ENCODE results near the gene STXBP6. TPM values are rescaled to one million over a fixed set of nuclear protein-coding genes. Genes with fewer than 3 reads are reported as not detected.

STXBP6 gene
- total RNA-seq, 1 experiment from 2014 or later = 5.3 TPM

GRCh38 chr14:25055005-25055404, 5.1 kb upstream of the STXBP6 start:
- no peak overlapping the region for H3K4me3 ChIP-seq (ENCODE audit: low read depth, low read length, poor library complexity, severe bottlenecking)
- H3K36me3 ChIP-seq (ENCODE audit: insufficient read depth, low read length, poor library complexity, severe bottlenecking) = no peaks in the 10 kb centered on the region
- ChIA-PET POLR2A (ENCODE audit: low non-redundant PET) (no interaction called here), CTCF (no interaction called here)
- no peak for DNase-seq (ENCODE audit: low spot score)
- H3K9me3 ChIP-seq (ENCODE audit: low read depth, low read length, poor library complexity, severe bottlenecking) = no peaks in the 10 kb centered on the region
- TF ChIP-seq EZH2 (IDR thresholded peaks at IDR 0.05; ENCODE audit: borderline replicate concordance, low read depth, low read length, poor library complexity, severe bottlenecking) = no peak
- TF ChIP-seq, protein P1, sequence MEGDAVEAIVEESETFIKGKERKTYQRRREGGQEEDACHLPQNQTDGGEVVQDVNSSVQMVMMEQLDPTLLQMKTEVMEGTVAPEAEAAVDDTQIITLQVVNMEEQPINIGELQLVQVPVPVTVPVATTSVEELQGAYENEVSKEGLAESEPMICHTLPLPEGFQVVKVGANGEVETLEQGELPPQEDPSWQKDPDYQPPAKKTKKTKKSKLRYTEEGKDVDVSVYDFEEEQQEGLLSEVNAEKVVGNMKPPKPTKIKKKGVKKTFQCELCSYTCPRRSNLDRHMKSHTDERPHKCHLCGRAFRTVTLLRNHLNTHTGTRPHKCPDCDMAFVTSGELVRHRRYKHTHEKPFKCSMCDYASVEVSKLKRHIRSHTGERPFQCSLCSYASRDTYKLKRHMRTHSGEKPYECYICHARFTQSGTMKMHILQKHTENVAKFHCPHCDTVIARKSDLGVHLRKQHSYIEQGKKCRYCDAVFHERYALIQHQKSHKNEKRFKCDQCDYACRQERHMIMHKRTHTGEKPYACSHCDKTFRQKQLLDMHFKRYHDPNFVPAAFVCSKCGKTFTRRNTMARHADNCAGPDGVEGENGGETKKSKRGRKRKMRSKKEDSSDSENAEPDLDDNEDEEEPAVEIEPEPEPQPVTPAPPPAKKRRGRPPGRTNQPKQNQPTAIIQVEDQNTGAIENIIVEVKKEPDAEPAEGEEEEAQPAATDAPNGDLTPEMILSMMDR (conservative IDR thresholded peaks at IDR 0.05; ENCODE audit: low read depth, low read length) = no peak
- intact Hi-C loops (cut with micrococcal nuclease; ENCODE audit: unreplicated experiment) = no loop called here
- no TSS peak for BruUV-seq (replicated peaks)
- H3K4me1 ChIP-seq (ENCODE audit: insufficient read depth, low read length, poor library complexity, severe bottlenecking) = no peaks in the 10 kb centered on the region
- H3K27me3 ChIP-seq (replicated peaks; ENCODE audit: insufficient read depth, low read depth, low read length, poor library complexity) = peaks cover 45% of the 10 kb centered on the region
- H3K27ac ChIP-seq (ENCODE audit: low read depth, low read length, poor library complexity, severe bottlenecking) = no peak overlapping the region

GRCh38 chr14:25053585-25053984, 3.6 kb upstream of the STXBP6 start:
- Histone ChIP-seq H3K27ac (ENCODE audit: low read depth, low read length, poor library complexity, severe bottlenecking) (no peak overlapping the region), H3K4me1 (ENCODE audit: insufficient read depth, low read length, poor library complexity, severe bottlenecking) (no peaks in the 10 kb centered on the region), H3K36me3 (ENCODE audit: insufficient read depth, low read length, poor library complexity, severe bottlenecking) (no peaks in the 10 kb centered on the region), H3K27me3 (replicated peaks; ENCODE audit: insufficient read depth, low read depth, low read length, poor library complexity) (peaks cover 59% of the 10 kb centered on the region), H3K9me3 (ENCODE audit: low read depth, low read length, poor library complexity, severe bottlenecking) (no peaks in the 10 kb centered on the region), H3K4me3 (ENCODE audit: low read depth, low read length, poor library complexity, severe bottlenecking) (no peak overlapping the region)
- POLR2A ChIA-PET (ENCODE audit: low non-redundant PET) = no interaction called here
- TF ChIP-seq EZH2 (IDR thresholded peaks at IDR 0.05; ENCODE audit: borderline replicate concordance, low read depth, low read length, poor library complexity, severe bottlenecking) = no peak
- TF ChIP-seq, protein P1 (conservative IDR thresholded peaks at IDR 0.05; ENCODE audit: low read depth, low read length) = no peak
- no peak for DNase-seq (ENCODE audit: low spot score)
- BruUV-seq (replicated peaks) = no TSS peak
- CTCF ChIA-PET = no interaction called here
- intact Hi-C loops (cut with micrococcal nuclease; ENCODE audit: unreplicated experiment) = loop anchor here (5.0 kb wide), 1 partner anchor 349 kb away; no protein-coding TSS in a partner anchor

GRCh38 chr14:25052921-25053320, 3.0 kb upstream of the STXBP6 start:
- no peak for DNase-seq (ENCODE audit: low spot score)
- Histone ChIP-seq H3K4me3 (ENCODE audit: low read depth, low read length, poor library complexity, severe bottlenecking) (no peak overlapping the region), H3K36me3 (ENCODE audit: insufficient read depth, low read length, poor library complexity, severe bottlenecking) (no peaks in the 10 kb centered on the region), H3K27me3 (replicated peaks; ENCODE audit: insufficient read depth, low read depth, low read length, poor library complexity) (peaks cover 66% of the 10 kb centered on the region), H3K9me3 (ENCODE audit: low read depth, low read length, poor library complexity, severe bottlenecking) (no peaks in the 10 kb centered on the region), H3K27ac (ENCODE audit: low read depth, low read length, poor library complexity, severe bottlenecking) (no peak overlapping the region), H3K4me1 (ENCODE audit: insufficient read depth, low read length, poor library complexity, severe bottlenecking) (no peaks in the 10 kb centered on the region)
- intact Hi-C loops (cut with micrococcal nuclease; ENCODE audit: unreplicated experiment) = loop anchor here (5.0 kb wide), 1 partner anchor 349 kb away; no protein-coding TSS in a partner anchor
- no TSS peak for BruUV-seq (replicated peaks)
- POLR2A ChIA-PET (ENCODE audit: low non-redundant PET) = no interaction called here
- CTCF ChIA-PET = no interaction called here
- TF ChIP-seq, protein P1 (conservative IDR thresholded peaks at IDR 0.05; ENCODE audit: low read depth, low read length) = no peak
- TF ChIP-seq EZH2 (IDR thresholded peaks at IDR 0.05; ENCODE audit: borderline replicate concordance, low read depth, low read length, poor library complexity, severe bottlenecking) = no peak
